Measurements from ENCODE around the gene TRAF2. TPM values are rescaled to one million over a fixed set of nuclear protein-coding genes. Genes with fewer than 3 reads are reported as not detected.

Gene TRAF2
- total and polyA plus RNA-seq, 9 of the 15 experiments (the other 6 are each of a cell fraction or from before 2014, with no cell fraction given) = 0.24 to 45.2 (median 18.0) TPM

GRCh38 chr9:136889858-136890257 lies 3.5 kb downstream of the TRAF2 start:
- Histone ChIP-seq H3K9me3 (replicated peaks; ENCODE audit: control insufficient read depth, insufficient read depth, low read depth, low read length) (no peaks in the 10 kb centered on the region; the same call in 1 of the 2 replicates), H3K27ac (ENCODE audit: extremely low read depth, low read depth, low read length) (no peak overlapping the region)
- TF ChIP-seq SMAD3 (CRISPR knock-in tag; conservative IDR thresholded peaks at IDR 0.05) = no peak
- TF ChIP-seq XRCC5 (IDR thresholded peaks at IDR 0.05; ENCODE audit: low read depth, low read length) = no peak
- TF ChIP-seq TCF3 (CRISPR knock-in tag; IDR thresholded peaks at IDR 0.05) = no peak
- no peak for TF ChIP-seq ID3 (CRISPR knock-in tag; IDR thresholded peaks at IDR 0.05)
- no peak for TF ChIP-seq ID3 (tag; IDR thresholded peaks at IDR 0.05)
- TF ChIP-seq ZFX (CRISPR knock-in tag; IDR thresholded peaks at IDR 0.05) = no peak
- no peak for TF ChIP-seq NFIX (CRISPR knock-in tag; IDR thresholded peaks at IDR 0.05; ENCODE audit: low read depth)
- no peak for TF ChIP-seq SLC30A9 (CRISPR knock-in tag; IDR thresholded peaks at IDR 0.05)
- no peak for TF ChIP-seq ELF4 (CRISPR knock-in tag; IDR thresholded peaks at IDR 0.05)
- TF ChIP-seq DEAF1 (CRISPR knock-in tag; IDR thresholded peaks at IDR 0.05) = no peak
- 0 out of 2 replicates have a peak, but pooled peaks have one; percentile 44 for TF ChIP-seq POLR2G (IDR thresholded peaks at IDR 0.05; ENCODE audit: low read depth, low read length)
- TF ChIP-seq E2F4 (CRISPR knock-in tag; IDR thresholded peaks at IDR 0.05; ENCODE audit: low read depth) = no peak
- peak; percentile 47 for TF ChIP-seq RBFOX2 (IDR thresholded peaks at IDR 0.05; ENCODE audit: low read depth, low read length)
- no peak for TF ChIP-seq ZNF3 (CRISPR knock-in tag; IDR thresholded peaks at IDR 0.05)
- TF ChIP-seq HMBOX1 (IDR thresholded peaks at IDR 0.05) = no peak
- no peak for TF ChIP-seq SMARCC2 (IDR thresholded peaks at IDR 0.05; ENCODE audit: low read depth)

More at GRCh38 chr9:136889858-136890257, 3.5 kb downstream of the TRAF2 start:
- intact Hi-C loops (cut with micrococcal nuclease) (no loop called here), in situ Hi-C loops (cut with MboI) (no loop called here)
- H4K20me1 ChIP-seq (replicated peaks; ENCODE audit: control insufficient read depth, insufficient read depth, low read length) = 0 out of 2 replicates have a peak, but pooled peaks cover 18% of the 10 kb centered on the region
- BruUV-seq (replicated peaks) = no TSS peak
- WGBS (ENCODE audit: insufficient coverage, low coverage, missing lambda C conversion rate) = 96% methylated on average over 15 of the region's 42 CpGs
- H3K36me3 ChIP-seq (ENCODE audit: control insufficient read depth, insufficient read depth, low read length) = peaks cover 56% of the 10 kb centered on the region; the same call in 2 of the 3 replicates
- no peak overlapping the region for H2AFZ ChIP-seq (ENCODE audit: low read depth, low read length)
- H3K4me3 ChIP-seq = no peak overlapping the region
- POLR2A ChIA-PET = no interaction called here
- H3K9me1 ChIP-seq (ENCODE audit: control insufficient read depth, insufficient read depth, low read length) = peaks cover 2% of the 10 kb centered on the region
- DNase-seq (ENCODE audit: extremely low read depth in 1 of 4, low spot score in 3 of 4) (no peak), FAIRE-seq (no peak), ATAC-seq (no peak)
- H3K9ac ChIP-seq (ENCODE audit: insufficient read depth in 1 of 2, low read depth in 2 of 2, low read length in 2 of 2) = peak overlapping the region in 1 of 2 experiments; percentile 67; a peak in 2 of 4 replicates
- peaks cover 94% of the 10 kb centered on the region for H3K79me2 ChIP-seq (ENCODE audit: control insufficient read depth, insufficient read depth, low read length)
- CTCF ChIA-PET (ENCODE audit: low intra/inter-chr PET ratio) = no interaction called here
- H3K4me2 ChIP-seq (ENCODE audit: insufficient read depth, low read length) = no peak overlapping the region
- H3K27me3 ChIP-seq (ENCODE audit: control insufficient read depth in 2 of 2, insufficient read depth in 2 of 2, low read length in 2 of 2) = no peaks in the 10 kb centered on the region
- peaks cover 11 to 45% of the 10 kb centered on the region in 2 experiments; a peak in 4 of 5 replicates for H3K4me1 ChIP-seq (replicated peaks in 1 of 2; ENCODE audit: control insufficient read depth in 2 of 2, insufficient read depth in 2 of 2, low read length in 2 of 2)
